ENCODE measurements around the gene PDE4B. TPM values are rescaled to one million over a fixed set of nuclear protein-coding genes. Genes with fewer than 3 reads are reported as not detected.
"Not testable (repeated sequence)": the region's sequence is repeated elsewhere in the genome, so short reads cannot be mapped to it uniquely, and the experiment has no call there.

PDE4B gene
- polyA plus RNA-seq, 3 donors from 2014 or later = 7.4 to 25.1 (median 18.9) TPM

DNA sequence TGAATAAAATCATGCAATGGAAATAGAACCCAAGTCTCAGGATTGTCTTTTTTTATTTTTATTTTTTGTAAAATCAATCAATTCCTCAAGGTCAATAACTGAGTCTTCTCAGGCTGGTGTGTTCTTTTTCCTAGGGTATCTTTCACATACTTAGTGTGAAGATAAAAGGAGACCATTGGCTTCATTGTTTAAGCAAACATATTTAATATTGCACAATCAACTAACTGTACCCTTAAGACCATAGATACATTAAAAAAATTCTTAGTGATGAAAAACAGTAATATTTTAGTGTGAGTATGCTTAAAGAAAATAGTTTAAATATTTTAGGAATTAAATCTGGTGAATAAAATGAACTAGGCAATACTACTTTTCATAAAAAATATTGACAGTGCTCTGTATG, 31.4 kb downstream of the PDE4B start:
- Mint-ChIP-seq H3K27me3 (ENCODE audit: low read depth in 3 of 3) (peaks cover 0 to 7% (median 3%) of the 10 kb centered on the region in 3 donors), H3K4me3 (no peak overlapping the region), H3K4me1 (no peaks in the 10 kb centered on the region), H3K36me3 (no peaks in the 10 kb centered on the region), H3K27ac (no peak overlapping the region), H3K9me3 (peaks cover 0 to 10% (median 5%) of the 10 kb centered on the region in 6 donors)
- DNase-seq = no peak

DNA sequence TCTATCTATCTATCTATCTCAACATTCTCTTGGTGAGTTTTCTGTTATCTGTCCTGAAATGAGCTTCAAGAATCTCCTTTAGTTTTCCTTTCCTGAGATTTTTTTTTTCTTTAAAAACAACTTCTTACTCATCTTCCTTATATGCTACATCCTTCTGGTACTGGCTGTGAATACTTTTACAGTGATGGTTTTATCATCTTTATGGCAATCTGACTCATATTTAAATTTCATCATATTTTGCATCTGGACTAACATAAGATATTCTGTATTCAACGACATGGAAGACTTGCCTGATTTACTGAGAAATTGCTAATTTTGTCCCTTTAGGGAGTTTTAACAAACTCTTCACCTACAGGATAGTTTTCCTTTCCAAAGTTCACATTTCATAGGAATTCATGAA, 33.0 kb downstream of the PDE4B start:
- peaks cover 0 to 10% (median 5%) of the 10 kb centered on the region in 6 donors for H3K9me3 Mint-ChIP-seq
- peaks cover 0 to 9% (median 3%) of the 10 kb centered on the region in 3 donors for H3K27me3 Mint-ChIP-seq (ENCODE audit: low read depth in 3 of 3)
- no peak overlapping the region for H3K27ac Mint-ChIP-seq
- DNase-seq = no peak
- H3K4me3 Mint-ChIP-seq = no peak overlapping the region
- H3K4me1 Mint-ChIP-seq = no peaks in the 10 kb centered on the region
- no peaks in the 10 kb centered on the region for H3K36me3 Mint-ChIP-seq

DNA sequence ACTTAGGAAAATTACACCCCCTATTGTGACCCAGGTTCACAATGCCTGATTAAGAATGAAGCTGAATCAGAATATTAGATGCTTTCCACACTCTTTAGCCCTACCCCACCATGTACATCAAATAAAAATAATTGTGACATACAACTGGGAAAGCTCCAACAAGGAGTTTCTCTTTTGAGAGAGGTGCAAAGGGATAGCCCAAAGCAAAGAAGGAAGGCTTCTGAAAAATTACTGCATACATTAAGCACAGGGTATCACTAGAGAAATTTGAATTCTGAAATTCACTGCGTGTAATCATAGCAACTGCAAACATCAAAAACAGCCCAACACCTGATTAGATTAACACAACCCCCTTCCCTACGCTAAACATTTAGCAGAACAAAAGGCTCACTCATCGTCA, 34.1 kb downstream of the PDE4B start:
- peaks cover 0 to 10% (median 5%) of the 10 kb centered on the region in 6 donors for H3K9me3 Mint-ChIP-seq
- H3K27ac Mint-ChIP-seq = no peak overlapping the region
- H3K36me3 Mint-ChIP-seq = no peaks in the 10 kb centered on the region
- peaks cover 0 to 9% (median 3%) of the 10 kb centered on the region in 3 donors for H3K27me3 Mint-ChIP-seq (ENCODE audit: low read depth in 3 of 3)
- DNase-seq = no peak
- no peak overlapping the region for H3K4me3 Mint-ChIP-seq
- no peaks in the 10 kb centered on the region for H3K4me1 Mint-ChIP-seq

DNA sequence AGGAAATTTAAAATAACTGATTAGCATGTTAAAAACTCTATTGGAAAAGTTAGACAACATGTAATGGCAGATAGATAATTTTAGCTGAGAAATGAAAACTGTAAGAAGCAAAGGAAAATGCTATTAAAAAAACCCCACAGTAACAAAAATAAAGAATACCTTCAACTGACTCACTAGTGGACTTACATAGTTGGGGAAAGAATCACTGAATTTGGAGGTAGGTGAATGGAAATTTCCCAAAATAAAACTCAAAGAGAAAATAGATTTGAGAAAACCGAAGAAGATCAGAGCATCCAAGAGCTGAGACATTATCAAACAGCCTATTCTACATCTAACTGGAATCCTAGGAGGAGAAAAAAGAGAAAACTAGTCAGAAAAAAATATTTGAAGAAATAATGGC, 34.7 kb downstream of the PDE4B start:
- Mint-ChIP-seq H3K4me1 (no peaks in the 10 kb centered on the region), H3K27me3 (ENCODE audit: low read depth in 3 of 3) (peaks cover 0 to 9% (median 3%) of the 10 kb centered on the region in 3 donors), H3K36me3 (no peaks in the 10 kb centered on the region), H3K27ac (no peak overlapping the region), H3K9me3 (peaks cover 0 to 10% (median 6%) of the 10 kb centered on the region in 6 donors), H3K4me3 (no peak overlapping the region)
- DNase-seq = no peak

DNA sequence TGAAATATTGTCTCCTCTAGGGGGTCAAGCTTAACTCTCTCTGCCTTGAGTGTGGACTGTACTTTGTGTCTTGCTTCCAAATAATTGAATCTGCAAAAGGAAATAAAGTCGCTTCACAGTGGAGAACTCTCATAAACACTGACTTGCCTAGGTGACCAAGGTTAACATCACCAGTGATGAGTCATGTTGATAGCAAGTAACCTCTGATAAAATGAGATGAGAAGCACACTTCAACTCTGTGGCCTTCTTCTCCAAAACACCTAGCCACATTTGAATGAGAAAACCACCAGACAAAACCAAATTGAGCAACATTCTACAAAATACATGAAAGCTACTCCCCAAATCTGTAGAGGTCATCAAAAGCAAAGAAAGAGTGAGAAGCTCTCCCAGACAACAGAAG, 37.6 kb downstream of the PDE4B start:
- H3K27ac Mint-ChIP-seq = no peak overlapping the region
- H3K27me3 Mint-ChIP-seq (ENCODE audit: low read depth in 3 of 3) = peaks cover 0 to 7% (median 0%) of the 10 kb centered on the region in 3 donors
- H3K36me3 Mint-ChIP-seq = no peaks in the 10 kb centered on the region
- H3K4me1 Mint-ChIP-seq = no peaks in the 10 kb centered on the region
- peaks cover 0 to 8% (median 3%) of the 10 kb centered on the region in 6 donors for H3K9me3 Mint-ChIP-seq
- H3K4me3 Mint-ChIP-seq = no peak overlapping the region
- no peak for DNase-seq

DNA sequence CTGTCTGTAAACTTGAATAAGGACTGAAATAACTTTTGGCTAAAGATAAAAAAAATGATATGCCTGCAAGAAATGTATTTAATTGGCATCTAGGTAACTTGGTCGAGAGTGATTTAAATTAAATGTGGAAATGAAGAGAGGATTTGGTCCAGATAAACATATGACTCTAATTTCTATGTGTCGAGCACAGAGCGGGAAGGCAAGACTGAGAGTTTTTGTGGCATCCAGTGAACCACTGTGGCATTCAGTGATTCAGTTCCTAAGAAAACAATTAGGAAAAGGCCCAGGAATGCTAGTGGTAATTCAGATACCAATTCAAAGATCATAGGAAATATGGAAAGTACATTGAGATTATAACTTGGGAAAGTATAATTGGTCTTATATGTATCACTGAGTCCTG, 39.6 kb downstream of the PDE4B start:
- Mint-ChIP-seq H3K27ac (no peak overlapping the region), H3K36me3 (no peaks in the 10 kb centered on the region), H3K4me1 (no peaks in the 10 kb centered on the region), H3K4me3 (no peak overlapping the region), H3K9me3 (peaks cover 0 to 5% (median 2%) of the 10 kb centered on the region in 6 donors), H3K27me3 (ENCODE audit: low read depth in 3 of 3) (peaks cover 0 to 2% (median 0%) of the 10 kb centered on the region in 3 donors)
- DNase-seq = no peak

DNA sequence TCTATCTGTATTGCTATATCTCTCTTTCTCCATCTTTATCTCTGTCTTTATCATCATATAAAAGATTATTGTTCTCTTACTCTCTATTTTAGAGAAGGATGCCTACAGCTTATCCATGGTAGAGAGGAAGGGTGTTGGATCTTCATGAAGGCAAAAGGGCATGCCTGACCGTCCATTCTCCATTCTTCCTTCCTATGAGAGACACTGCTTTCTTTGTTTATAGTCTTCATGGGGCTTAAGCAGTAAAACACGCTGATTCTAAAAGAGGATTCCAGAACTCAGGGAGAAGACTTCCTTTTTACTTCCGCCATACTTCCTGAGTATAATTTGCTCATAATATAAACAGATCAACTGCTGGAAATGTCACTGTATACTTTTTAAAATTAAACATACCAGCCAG, 44.0 kb downstream of the PDE4B start:
- no peak for DNase-seq
- H3K4me1 Mint-ChIP-seq = no peaks in the 10 kb centered on the region
- H3K4me3 Mint-ChIP-seq = no peak overlapping the region
- no peaks in the 10 kb centered on the region for H3K36me3 Mint-ChIP-seq
- no peaks in the 10 kb centered on the region for H3K27me3 Mint-ChIP-seq (ENCODE audit: low read depth in 3 of 3)
- peaks cover 0 to 2% (median 0%) of the 10 kb centered on the region in 6 donors for H3K9me3 Mint-ChIP-seq
- no peak overlapping the region for H3K27ac Mint-ChIP-seq

DNA sequence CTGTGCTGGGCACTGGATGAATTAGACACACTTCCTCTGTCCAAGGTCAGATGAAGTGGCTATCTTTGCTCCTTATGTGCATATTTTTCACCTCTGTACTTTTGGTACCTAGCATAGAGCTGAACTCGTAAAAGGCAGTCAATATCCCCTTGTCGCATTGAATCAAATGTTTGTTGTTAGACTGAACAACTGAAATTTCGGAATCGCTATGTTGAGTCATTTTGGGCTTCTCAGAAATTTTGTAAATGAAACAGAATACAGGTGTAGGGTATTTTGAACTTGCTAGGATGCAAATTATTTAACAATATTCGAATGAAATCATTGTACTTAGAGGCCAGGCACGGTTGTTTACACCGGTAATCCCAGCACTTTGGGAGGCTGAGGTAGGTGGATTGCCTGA, 48.0 kb downstream of the PDE4B start:
- Mint-ChIP-seq H3K27ac (no peak overlapping the region), H3K27me3 (ENCODE audit: low read depth in 3 of 3) (no peaks in the 10 kb centered on the region), H3K4me3 (no peak overlapping the region), H3K4me1 (no peaks in the 10 kb centered on the region), H3K36me3 (no peaks in the 10 kb centered on the region), H3K9me3 (peaks cover 0 to 2% (median 0%) of the 10 kb centered on the region in 6 donors)
- DNase-seq = no peak

DNA sequence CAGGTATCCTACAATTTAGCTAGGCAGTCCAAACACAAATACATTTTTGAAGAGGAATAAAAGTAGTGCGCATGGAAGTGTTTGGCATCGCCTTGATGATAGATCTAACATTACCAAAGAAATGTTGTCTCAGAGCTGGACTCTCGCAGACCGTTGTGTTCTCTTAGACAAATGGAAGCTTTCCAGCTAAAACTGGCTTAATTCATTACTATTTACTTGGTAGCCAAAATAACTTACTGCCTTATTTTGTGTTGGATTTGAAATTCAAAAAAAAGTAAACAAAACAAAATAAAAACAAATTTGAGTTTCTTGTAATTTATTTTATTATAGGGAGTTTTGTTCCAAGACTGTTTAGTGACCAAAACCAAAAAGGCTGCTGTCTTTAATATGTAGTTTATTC, 51.6 kb downstream of the PDE4B start:
- no peak overlapping the region for H3K27ac Mint-ChIP-seq
- H3K4me3 Mint-ChIP-seq = no peak overlapping the region
- DNase-seq = no peak
- H3K9me3 Mint-ChIP-seq = peaks cover 0 to 9% (median 2%) of the 10 kb centered on the region in 6 donors
- H3K4me1 Mint-ChIP-seq = no peaks in the 10 kb centered on the region
- H3K36me3 Mint-ChIP-seq = no peaks in the 10 kb centered on the region
- no peaks in the 10 kb centered on the region for H3K27me3 Mint-ChIP-seq (ENCODE audit: low read depth in 3 of 3)

DNA sequence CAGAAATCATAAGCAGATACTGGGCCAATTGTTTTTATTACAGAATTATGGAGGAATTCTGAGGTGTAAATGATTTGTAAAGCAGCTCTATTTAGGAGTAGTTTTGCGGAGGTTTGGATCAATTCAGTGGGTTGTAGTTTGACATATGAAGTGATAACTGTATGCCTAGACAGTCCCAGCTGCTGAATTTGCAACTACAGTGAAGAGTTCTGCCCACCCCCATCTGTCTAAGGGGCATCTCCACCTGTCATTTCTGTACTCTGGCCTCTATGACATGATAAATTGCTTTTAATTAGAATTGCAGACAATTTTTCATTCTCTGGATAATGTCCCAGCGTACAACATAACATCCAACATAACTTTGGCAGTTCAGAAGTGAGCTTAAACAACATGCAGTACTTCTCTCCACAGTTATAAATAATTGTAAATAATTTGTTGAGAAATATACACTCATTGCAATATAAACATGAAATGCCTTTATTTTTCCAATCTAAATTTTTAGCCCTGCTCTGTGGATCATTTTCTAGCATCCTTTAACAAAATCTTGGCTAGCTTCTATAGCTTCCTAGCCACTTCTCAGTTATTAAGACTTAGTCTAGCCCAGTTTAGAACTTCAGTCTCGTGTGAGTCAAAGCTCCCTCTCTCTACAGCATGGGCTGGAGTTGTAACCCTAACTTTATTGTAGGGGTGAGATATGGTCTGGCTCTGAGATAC, 52.3 kb downstream of the PDE4B start:
- H3K9me3 Mint-ChIP-seq = peaks cover 0 to 14% (median 3%) of the 10 kb centered on the region in 6 donors
- no peak for DNase-seq
- H3K36me3 Mint-ChIP-seq = no peaks in the 10 kb centered on the region
- H3K27ac Mint-ChIP-seq = no peak overlapping the region
- H3K27me3 Mint-ChIP-seq (ENCODE audit: low read depth in 3 of 3) = no peaks in the 10 kb centered on the region
- H3K4me3 Mint-ChIP-seq = no peak overlapping the region
- H3K4me1 Mint-ChIP-seq = no peaks in the 10 kb centered on the region

DNA sequence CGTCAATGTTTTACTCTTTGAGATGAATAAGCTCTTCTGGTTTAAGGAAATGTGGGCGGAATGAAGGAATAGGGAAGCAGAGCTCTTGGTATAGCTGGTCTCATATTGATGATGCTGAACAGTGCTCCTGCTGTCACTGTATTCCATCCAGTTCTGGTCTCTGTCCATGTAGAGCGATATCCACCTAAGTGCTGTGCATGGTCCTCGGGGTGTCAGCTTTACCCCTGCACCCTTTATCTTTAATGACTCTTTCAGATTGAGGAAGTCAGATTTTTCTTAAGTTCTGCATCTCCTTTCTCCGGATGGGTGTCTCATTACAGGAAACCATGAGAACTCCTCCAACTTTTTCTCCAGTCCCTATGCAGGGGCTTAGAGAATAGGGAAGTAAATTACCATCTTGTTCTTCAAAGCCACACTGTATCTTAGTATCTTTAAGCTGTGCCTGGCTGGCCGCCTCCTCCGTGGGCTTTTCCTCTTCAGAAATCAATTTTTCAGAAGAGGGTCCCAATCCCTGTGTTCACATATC, 52.9 kb downstream of the PDE4B start:
- Mint-ChIP-seq H3K9me3 (peaks cover 0 to 14% (median 3%) of the 10 kb centered on the region in 6 donors), H3K27me3 (ENCODE audit: low read depth in 3 of 3) (no peaks in the 10 kb centered on the region), H3K36me3 (no peaks in the 10 kb centered on the region), H3K4me1 (no peaks in the 10 kb centered on the region), H3K4me3 (no peak overlapping the region), H3K27ac (no peak overlapping the region)
- no peak for DNase-seq

DNA sequence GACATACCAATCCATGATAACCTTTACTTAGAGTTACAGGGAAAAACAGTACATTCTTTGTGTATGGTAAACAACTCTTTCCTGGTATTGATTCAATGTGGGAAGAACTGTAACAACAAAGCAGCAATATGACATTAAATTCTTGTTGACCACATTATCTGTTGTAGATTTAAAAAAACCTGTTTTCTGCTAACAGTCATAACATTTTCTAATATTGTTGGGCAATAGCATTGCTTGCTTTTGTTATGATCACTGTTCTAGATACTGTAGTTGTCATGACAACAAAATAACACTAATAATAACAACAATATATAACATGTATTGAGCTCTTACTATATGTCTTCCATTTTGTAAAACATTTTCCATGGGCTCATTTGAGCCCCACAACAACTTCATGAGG, 54.2 kb downstream of the PDE4B start:
- H3K4me3 Mint-ChIP-seq = no peak overlapping the region
- no peak overlapping the region for H3K27ac Mint-ChIP-seq
- no peaks in the 10 kb centered on the region for H3K36me3 Mint-ChIP-seq
- peaks cover 0 to 15% (median 4%) of the 10 kb centered on the region in 6 donors for H3K9me3 Mint-ChIP-seq
- H3K27me3 Mint-ChIP-seq (ENCODE audit: low read depth in 3 of 3) = no peaks in the 10 kb centered on the region
- DNase-seq = no peak
- no peaks in the 10 kb centered on the region for H3K4me1 Mint-ChIP-seq

DNA sequence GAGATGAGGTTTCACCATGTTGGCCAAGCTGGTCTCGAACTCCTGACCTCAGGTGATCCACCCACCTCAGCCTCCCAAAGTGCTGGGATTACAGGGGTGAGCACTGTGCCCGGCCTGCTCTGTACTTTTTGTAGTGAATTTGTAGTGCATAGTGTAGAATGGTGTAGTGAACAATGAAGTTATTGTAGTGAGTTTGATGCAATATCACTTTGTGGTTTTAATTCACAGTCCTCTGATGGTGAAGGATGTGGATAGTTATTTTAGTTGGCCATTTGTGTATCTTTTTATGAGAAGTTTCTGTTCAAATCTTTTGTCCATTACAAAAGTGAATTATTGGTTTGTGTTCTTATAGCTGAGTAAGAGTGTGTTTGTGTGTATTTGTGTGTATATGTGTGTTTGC, 57.6 kb downstream of the PDE4B start:
- H3K4me3 Mint-ChIP-seq = no peak overlapping the region
- no peaks in the 10 kb centered on the region for H3K4me1 Mint-ChIP-seq
- H3K9me3 Mint-ChIP-seq = peaks cover 2 to 15% (median 4%) of the 10 kb centered on the region in 6 donors
- H3K27me3 Mint-ChIP-seq (ENCODE audit: low read depth in 3 of 3) = no peaks in the 10 kb centered on the region
- H3K36me3 Mint-ChIP-seq = no peaks in the 10 kb centered on the region
- no peak for DNase-seq
- H3K27ac Mint-ChIP-seq = no peak overlapping the region

DNA sequence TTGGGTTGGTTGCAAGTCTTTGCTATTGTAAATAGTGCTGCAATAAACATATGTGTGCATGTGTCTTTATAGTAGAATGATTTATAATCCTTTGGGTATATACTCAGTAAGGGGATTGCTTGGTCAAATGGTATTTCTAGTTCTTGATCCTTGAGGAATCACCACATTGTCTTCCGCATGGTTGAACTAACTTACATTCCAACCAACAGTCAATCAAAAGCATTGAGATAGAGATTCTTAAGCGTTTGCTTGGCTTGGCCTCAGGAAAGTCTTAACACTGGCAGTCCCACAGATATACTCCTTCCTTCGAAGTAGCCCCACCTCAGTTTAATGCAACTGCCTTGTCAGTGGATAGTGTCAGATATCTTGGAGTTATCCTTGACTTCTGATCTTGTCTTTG, 63.9 kb downstream of the PDE4B start:
- H3K36me3 Mint-ChIP-seq; H3K27ac Mint-ChIP-seq; H3K4me3 Mint-ChIP-seq; H3K4me1 Mint-ChIP-seq; DNase-seq; H3K9me3 Mint-ChIP-seq; H3K27me3 Mint-ChIP-seq (ENCODE audit: low read depth in 3 of 3): not testable (repeated sequence)

DNA sequence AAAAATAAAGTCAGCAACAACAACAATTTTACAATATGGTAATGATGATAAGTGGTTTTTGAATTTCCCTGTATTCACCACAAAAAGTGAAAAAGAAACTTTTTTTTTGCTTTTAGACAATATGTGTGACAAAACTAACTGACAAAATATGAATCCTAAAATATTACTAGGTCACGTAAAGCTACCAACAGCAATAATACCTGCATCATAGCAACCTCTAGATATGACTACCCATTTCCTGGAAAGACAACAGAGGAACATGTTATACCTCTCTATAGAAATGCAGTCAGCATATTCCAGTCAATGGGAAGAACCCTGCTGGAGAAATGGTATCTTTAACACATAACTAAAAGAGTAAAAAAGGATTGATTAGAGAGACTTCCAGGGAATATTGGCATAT, 73.7 kb downstream of the PDE4B start:
- Mint-ChIP-seq H3K27ac (no peak overlapping the region), H3K36me3 (no peaks in the 10 kb centered on the region), H3K4me3 (no peak overlapping the region), H3K9me3 (peaks cover 6 to 24% (median 9%) of the 10 kb centered on the region in 6 donors), H3K27me3 (ENCODE audit: low read depth in 3 of 3) (peaks cover 0 to 5% (median 1%) of the 10 kb centered on the region in 3 donors), H3K4me1 (no peaks in the 10 kb centered on the region)
- DNase-seq = no peak

All from immature natural killer cell (primary cell).